Measurements from ENCODE around the gene TMEM167B. TPM values are rescaled to one million over a fixed set of nuclear protein-coding genes. Genes with fewer than 3 reads are reported as not detected.

Gene TMEM167B
- total RNA-seq, 2 donors from 2014 or later, result 14.6 to 23.0 TPM

- peaks cover 69% of the 10 kb centered on the region for H3K36me3 ChIP-seq (ENCODE audit: control insufficient read depth, insufficient read depth, low read length)
- H3K4me1 ChIP-seq (ENCODE audit: control insufficient read depth, insufficient read depth, low read length), result no peaks in the 10 kb centered on the region
- TF ChIP-seq CTCF (conservative IDR thresholded peaks at IDR 0.05), result no peak
- H3K9me3 Mint-ChIP-seq, result peaks cover 6% of the 10 kb centered on the region
- peaks cover 64% of the 10 kb centered on the region for H3K36me3 Mint-ChIP-seq (ENCODE audit: low read depth)
- 100% methylated on average over 1 of the region's 1 CpG; no CpG with 5 or more reads in 1 of the 2 experiments for WGBS, 2 experiments (ENCODE audit: insufficient coverage in 1 of 2, insufficient read length in 1 of 2)
- H3K27ac Mint-ChIP-seq, result no peak overlapping the region
- no peak overlapping the region for H3K27ac ChIP-seq (ENCODE audit: low read depth, low read length)
- no peak overlapping the region for H3K4me3 ChIP-seq (ENCODE audit: low read length)
- H3K27me3 Mint-ChIP-seq (ENCODE audit: insufficient read depth), result no peaks in the 10 kb centered on the region
- peaks cover 10% of the 10 kb centered on the region for H3K4me1 Mint-ChIP-seq
- H3K9ac ChIP-seq (ENCODE audit: extremely low read depth, low read length, poor library complexity, severe bottlenecking), result no peak overlapping the region
- H3K27me3 ChIP-seq (ENCODE audit: control insufficient read depth, insufficient read depth, low read length, poor library complexity, severe bottlenecking), result no peaks in the 10 kb centered on the region
- DNase-seq, result no peak
- no peak overlapping the region for H3K4me3 Mint-ChIP-seq
- no peaks in the 10 kb centered on the region for H3K9me3 ChIP-seq (ENCODE audit: control insufficient read depth, low read length)
Observed at GRCh38 chr1:109069294-109069693, 21.3 kb upstream of the TMEM167B start.

DNA sequence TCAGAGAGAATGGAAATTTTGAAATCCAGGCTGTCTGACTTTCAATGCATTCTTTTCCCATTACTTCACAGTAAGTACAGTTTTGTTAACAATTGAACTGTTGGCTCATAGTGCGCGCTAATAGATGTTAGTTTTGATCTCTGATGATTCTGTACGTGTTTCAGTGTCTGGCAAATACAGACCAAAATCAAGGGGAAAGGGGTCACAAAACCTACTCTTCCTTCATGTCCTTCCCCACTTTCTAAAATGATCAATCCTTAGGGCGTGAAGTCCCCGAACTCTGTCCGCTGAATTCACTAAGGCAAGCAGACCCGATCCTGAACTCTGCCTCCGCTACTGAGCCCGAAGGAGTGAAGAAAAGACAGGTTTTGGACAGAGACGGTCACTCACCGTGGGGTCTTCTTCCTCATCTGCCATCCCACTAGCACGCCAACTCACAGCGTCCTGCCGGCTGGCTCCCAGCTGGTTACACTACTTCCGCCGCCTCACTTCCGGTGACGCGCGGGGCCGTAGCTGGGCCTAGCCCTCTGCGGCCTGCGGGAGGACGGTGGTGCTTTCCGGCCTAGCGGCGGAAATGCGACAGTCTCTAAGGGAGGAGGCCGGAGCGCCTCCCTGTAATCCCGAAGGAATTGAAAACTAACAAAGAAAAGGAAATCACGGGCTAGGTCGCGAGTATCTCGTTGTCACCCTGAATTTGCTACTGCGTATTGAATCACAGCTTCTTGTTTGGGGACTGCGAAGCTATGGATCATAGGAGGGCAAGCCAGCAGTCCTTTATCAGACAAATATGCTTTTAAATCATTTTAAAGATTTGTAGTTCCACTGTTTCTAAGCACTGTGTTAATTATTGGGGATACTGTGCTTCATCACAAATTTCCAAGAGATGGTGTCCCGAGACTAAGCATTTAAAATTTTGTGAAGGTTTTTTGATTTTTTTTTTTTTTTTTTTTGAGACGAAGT lies 14.8 kb upstream of the TMEM167B start, which contains the start of gene TAF13:
Gene TAF13 (minus strand): TSS at position 473 of the 960 bp plus-strand sequence. CDS start 56 bp downstream, at position 417.
- Histone ChIP-seq H3K27me3 (ENCODE audit: control insufficient read depth, insufficient read depth, low read length, poor library complexity, severe bottlenecking) (no peaks in the 10 kb centered on the region), H3K27ac (ENCODE audit: low read depth, low read length) (peak within 1 kb of the TSS; percentile 98), H3K4me3 (ENCODE audit: low read length) (peak within 1 kb of the TSS; percentile 91), H3K9ac (ENCODE audit: extremely low read depth, low read length, poor library complexity, severe bottlenecking) (peak within 1 kb of the TSS; percentile 82), H3K9me3 (ENCODE audit: control insufficient read depth, low read length) (no peaks in the 10 kb centered on the region), H3K4me1 (ENCODE audit: control insufficient read depth, insufficient read depth, low read length) (no peaks in the 10 kb centered on the region), H3K36me3 (ENCODE audit: control insufficient read depth, insufficient read depth, low read length) (peaks cover 17% of the 10 kb centered on the region)
- 6 to 10% methylated on average over 16 to 39 of the region's 39 CpGs for WGBS, 2 experiments (ENCODE audit: insufficient coverage in 1 of 2, insufficient read length in 1 of 2)
- peak within 1 kb of the TSS; percentile 89 for H3K4me3 Mint-ChIP-seq
- peak within 1 kb of the TSS; percentile 97 for H3K27ac Mint-ChIP-seq
- peaks cover 2% of the 10 kb centered on the region for H3K4me1 Mint-ChIP-seq
- H3K27me3 Mint-ChIP-seq (ENCODE audit: insufficient read depth), result no peaks in the 10 kb centered on the region
- TF ChIP-seq CTCF (conservative IDR thresholded peaks at IDR 0.05), result peak; percentile 27
- peaks cover 29% of the 10 kb centered on the region for H3K36me3 Mint-ChIP-seq (ENCODE audit: low read depth)
- peaks cover 13% of the 10 kb centered on the region for H3K9me3 Mint-ChIP-seq
- DNase-seq, result peak; percentile 97

DNA sequence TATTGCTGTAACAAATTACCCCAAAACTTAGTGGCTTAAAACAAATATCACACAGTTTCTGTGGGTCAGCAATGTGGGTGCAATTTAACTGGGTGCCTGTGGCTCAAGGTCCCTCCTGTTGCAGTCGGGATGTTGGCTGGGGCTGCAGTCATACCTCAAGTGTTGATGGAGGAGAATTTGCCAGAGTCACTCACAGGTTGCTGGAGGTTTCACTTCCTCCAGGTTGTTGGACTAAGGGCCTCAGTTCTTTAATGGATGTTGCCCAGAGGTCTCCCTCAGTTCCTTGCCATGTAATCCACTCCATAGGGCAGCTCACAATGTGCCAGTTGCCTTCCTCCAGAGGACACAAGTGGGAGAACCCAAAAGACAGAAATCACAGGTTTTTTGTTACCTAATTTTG lies 12.2 kb upstream of the TMEM167B start:
- Mint-ChIP-seq H3K27me3 (ENCODE audit: insufficient read depth) (no peaks in the 10 kb centered on the region), H3K36me3 (ENCODE audit: low read depth) (peaks cover 14% of the 10 kb centered on the region), H3K4me1 (peaks cover 2% of the 10 kb centered on the region), H3K9me3 (peaks cover 13% of the 10 kb centered on the region), H3K4me3 (no peak overlapping the region), H3K27ac (no peak overlapping the region)
- H3K27ac ChIP-seq (ENCODE audit: low read depth, low read length), result no peak overlapping the region
- H3K4me3 ChIP-seq (ENCODE audit: low read length), result no peak overlapping the region
- no peaks in the 10 kb centered on the region for H3K27me3 ChIP-seq (ENCODE audit: control insufficient read depth, insufficient read depth, low read length, poor library complexity, severe bottlenecking)
- H3K9me3 ChIP-seq (ENCODE audit: control insufficient read depth, low read length), result no peaks in the 10 kb centered on the region
- WGBS, 2 experiments (ENCODE audit: insufficient coverage in 1 of 2, insufficient read length in 1 of 2), result 96% methylated on average over 1 of the region's 1 CpG; no CpG with 5 or more reads in 1 of the 2 experiments
- no peak for DNase-seq
- no peak overlapping the region for H3K9ac ChIP-seq (ENCODE audit: extremely low read depth, low read length, poor library complexity, severe bottlenecking)
- H3K4me1 ChIP-seq (ENCODE audit: control insufficient read depth, insufficient read depth, low read length), result no peaks in the 10 kb centered on the region
- peaks cover 3% of the 10 kb centered on the region for H3K36me3 ChIP-seq (ENCODE audit: control insufficient read depth, insufficient read depth, low read length)
- no peak for TF ChIP-seq CTCF (conservative IDR thresholded peaks at IDR 0.05)

Data from endodermal cell (in vitro differentiated cells).